SK-N-SH (cell line): ENCODE measurements around the gene CNDP2. TPM values are rescaled to one million over a fixed set of nuclear protein-coding genes. Genes with fewer than 3 reads are reported as not detected.

Source experiments
- CTCF ChIA-PET: fragments of 300-600, 350-600 bp; formaldehyde crosslinking; extraction: SDS; loops from one replicate; lab custom pipeline; 2021; lab: Yijun Ruan, JAX
- POLR2A ChIA-PET: fragments of 350-600 bp; sonication (Branson Sonifier 250); formaldehyde crosslinking; extraction: SDS; loops from one replicate; lab custom pipeline; 2020; ENCODE audit warnings: antibody characterized with exemption, inconsistent platforms; lab: Yijun Ruan, JAX
- DNase-seq: peaks from one replicate; pipeline ENCODE4 v3.0.0; 2012
- H2AFZ ChIP-seq: fragments of 200-600 bp; sonication (generic); 2 replicates; pipeline ENCODE4 v1.8.1; 2016; ENCODE audit warnings: antibody characterized with exemption, mild to moderate bottlenecking, low read depth
- H3F3A ChIP-seq: fragments of 200-600 bp; sonication (generic); replicated peaks from 2 replicates; pipeline ENCODE3; 2016; ENCODE audit warnings: antibody characterized with exemption, mild to moderate bottlenecking; ENCODE audit not compliant: insufficient read depth
- H3K27ac ChIP-seq, 2 experiments: fragments of 200-500 bp in 1 of 2; fragments of 200-600 bp in 1 of 2; sonication (Bioruptor generic) in 1 of 2; sonication (generic), shearing (Covaris generic) in 1 of 2; 2 replicates each; pipeline versions ENCODE4 v1.5.1 to v1.6.1; 2014 to 2016; ENCODE audit warnings: low read depth in 2 of 2, inconsistent platforms in 1 of 2, low read length in 1 of 2, mild to moderate bottlenecking in 1 of 2, mixed read lengths in 1 of 2
- H3K27me3 ChIP-seq: fragments of 200-600 bp; sonication (generic), shearing (Covaris generic); 2 replicates; pipeline ENCODE4 v1.6.1; 2016; ENCODE audit warnings: mixed run types; ENCODE audit not compliant: insufficient read depth
- H3K36me3 ChIP-seq, 2 experiments: fragments of 200-500 bp in 1 of 2; fragments of 200-600 bp in 1 of 2; sonication (Bioruptor generic) in 1 of 2; sonication (generic) in 1 of 2; replicated peaks in 1 of 2; 2 replicates each; pipeline versions ENCODE3 to v1.5.1; 2014 to 2016; ENCODE audit warnings: low read length in 1 of 2, mild to moderate bottlenecking in 1 of 2; ENCODE audit not compliant: insufficient read depth in 2 of 2, control insufficient read depth in 1 of 2
- H3K4me1 ChIP-seq, 2 experiments: fragments of 200-500 bp in 1 of 2; fragments of 200-600 bp in 1 of 2; sonication (Bioruptor generic) in 1 of 2; sonication (generic), shearing (Covaris generic) in 1 of 2; 2 replicates each; pipeline versions ENCODE4 v1.5.1 to v1.6.1; 2014 to 2016; ENCODE audit warnings: low read depth in 1 of 2, low read length in 1 of 2, mixed run types in 1 of 2; ENCODE audit not compliant: insufficient read depth in 2 of 2, control insufficient read depth in 1 of 2
- H3K4me2 ChIP-seq: fragments of 200-600 bp; sonication (generic), shearing (Covaris generic); 2 replicates; pipeline ENCODE4 v1.6.1; 2017; ENCODE audit warnings: mixed run types
- H3K4me3 ChIP-seq, 2 experiments: fragments of 200-500 bp in 1 of 2; fragments of 200-600 bp in 1 of 2; sonication (Bioruptor generic) in 1 of 2; sonication (generic), shearing (Covaris generic) in 1 of 2; 2 replicates each; pipeline versions ENCODE4 v1.5.1 to v1.8.1; 2014 to 2016; ENCODE audit warnings: low read depth in 2 of 2, inconsistent platforms in 1 of 2, low read length in 1 of 2, mild to moderate bottlenecking in 1 of 2, mixed read lengths in 1 of 2, moderate library complexity in 1 of 2
- H3K79me2 ChIP-seq: fragments of 200-600 bp; sonication (generic); 2 replicates; pipeline ENCODE4 v1.8.1; 2017; ENCODE audit warnings: mild to moderate bottlenecking; ENCODE audit not compliant: insufficient read depth
- H3K9ac ChIP-seq: fragments of 200-600 bp; sonication (generic); 2 replicates; pipeline ENCODE4 v1.6.1; 2017; ENCODE audit warnings: mixed run types
- H3K9me2 ChIP-seq: fragments of 200-600 bp; sonication (generic); 2 replicates; pipeline ENCODE4 v1.6.1; 2017; ENCODE audit warnings: mixed run types
- H3K9me3 ChIP-seq: fragments of 200-600 bp; sonication (generic); 2 replicates; pipeline ENCODE4 v1.6.1; 2017; ENCODE audit warnings: mixed run types, mild to moderate bottlenecking, moderate library complexity
- H4K20me1 ChIP-seq: fragments of 200-600 bp; sonication (generic); 2 replicates; pipeline ENCODE4 v1.6.1; 2017; ENCODE audit warnings: mild to moderate bottlenecking, mixed run types; ENCODE audit not compliant: insufficient read depth
- CHD2 ChIP-seq: fragments of 150-350 bp; IDR thresholded peaks from 2 replicates; pipeline ENCODE4 v1.6.1; 2018; ENCODE audit warnings: low read length; ENCODE audit not compliant: partially characterized antibody
- ELF1 ChIP-seq: IDR thresholded peaks from 2 replicates; pipeline ENCODE4 v1.4.0; 2012
- EP300 ChIP-seq, 2 experiments: IDR thresholded peaks; 2 replicates each; pipeline versions ENCODE4 v1.4.0 to v1.6.1; 2012; ENCODE audit warnings: borderline replicate concordance in 1 of 2, low read depth in 1 of 2, low read length in 1 of 2
- EZH2phosphoT487 ChIP-seq: fragments of 200-600 bp; sonication (generic); IDR thresholded peaks from 2 replicates; pipeline ENCODE4 v1.6.1; 2017; ENCODE audit warnings: low read depth, mixed run types, mild to moderate bottlenecking, antibody characterized with exemption, moderate library complexity, borderline replicate concordance
- FOSL2 ChIP-seq: IDR thresholded peaks from 2 replicates; pipeline ENCODE4 v1.4.0; 2012; ENCODE audit warnings: low read depth, mild to moderate bottlenecking, moderate library complexity, borderline replicate concordance
- FOXJ3 ChIP-seq: sonication (generic); formaldehyde crosslinking; IDR thresholded peaks from 2 replicates; pipeline ENCODE4 v1.5.1; 2020; ENCODE audit warnings: mild to moderate bottlenecking, missing genetic modification reagents
- GATA2 ChIP-seq: sonication (generic); formaldehyde crosslinking; IDR thresholded peaks from 2 replicates; pipeline ENCODE4 v1.5.0; 2020; ENCODE audit warnings: mild to moderate bottlenecking, missing genetic modification reagents
- MXI1 ChIP-seq: IDR thresholded peaks from 2 replicates; pipeline ENCODE4 v1.6.1; 2012; ENCODE audit warnings: mild to moderate bottlenecking, low read depth, low read length, improper control_type of control experiment
- NFIC ChIP-seq: IDR thresholded peaks from 2 replicates; pipeline ENCODE4 v1.4.0; 2012; ENCODE audit warnings: borderline replicate concordance
- POLR2AphosphoS5 ChIP-seq: IDR thresholded peaks from 2 replicates; pipeline ENCODE4 v1.6.1; 2012; ENCODE audit warnings: low read depth, low read length
- RCOR1 ChIP-seq: fragments of 150-350 bp; IDR thresholded peaks from 2 replicates; pipeline ENCODE4 v1.6.1; 2017; ENCODE audit warnings: antibody characterized with exemption, low read length
- REST ChIP-seq: IDR thresholded peaks from 2 replicates; pipeline ENCODE4 v1.6.1; 2012; ENCODE audit warnings: mild to moderate bottlenecking, low read depth, low read length, moderate library complexity
- RFX5 ChIP-seq: IDR thresholded peaks from 2 replicates; pipeline ENCODE4 v1.6.1; 2012; ENCODE audit warnings: mild to moderate bottlenecking, improper control_type of control experiment, low read length
- RXRA ChIP-seq: IDR thresholded peaks from 2 replicates; pipeline ENCODE4 v1.4.0; 2012; ENCODE audit warnings: low read depth, mild to moderate bottlenecking, borderline replicate concordance
- SIN3A ChIP-seq: IDR thresholded peaks from 2 replicates; pipeline ENCODE4 v1.6.1; 2012; ENCODE audit warnings: low read depth, mild to moderate bottlenecking, low read length, moderate library complexity, borderline replicate concordance
- TEAD4 ChIP-seq: IDR thresholded peaks from 2 replicates; pipeline ENCODE4 v1.4.0; 2012; ENCODE audit warnings: mild to moderate bottlenecking, borderline replicate concordance; ENCODE audit not compliant: insufficient read depth
- USF1 ChIP-seq: IDR thresholded peaks from 2 replicates; pipeline ENCODE4 v1.4.0; 2012; ENCODE audit warnings: low read depth, borderline replicate concordance
- YY1 ChIP-seq: IDR thresholded peaks from 2 replicates; pipeline ENCODE4 v1.4.0; 2012; ENCODE audit warnings: low read depth, mild to moderate bottlenecking
- WGBS: methylation state at CpG from one replicate; pipeline ENCODE4 v1.1.6; 2017; ENCODE audit warnings: low lambda C conversion rate; 5-methylcytosine and 5-hydroxymethylcytosine counted together
- polyA plus RNA-seq, 3 experiments: library from polyadenylated mRNA; depleted of rRNA; stranded (reverse); fragments of >200 nt; gene quantifications; 2 replicates each; pipeline ENCODE4 v1.2.3, GENCODE V29; 2012
- TF ChIP-seq, protein P1 (sequence below): fragments of 150-350 bp; IDR thresholded peaks from 2 replicates; pipeline ENCODE4 v1.6.1; 2017; ENCODE audit warnings: antibody characterized with exemption, low read length, low read depth, borderline replicate concordance
- TF ChIP-seq, protein P2 (sequence below): fragments of 150-350 bp; IDR thresholded peaks from 2 replicates; pipeline ENCODE4 v1.6.1; 2016; ENCODE audit warnings: mild to moderate bottlenecking, low read depth, low read length
- TF ChIP-seq, protein P3 (sequence below): IDR thresholded peaks from 2 replicates; pipeline ENCODE4 v1.4.0; 2012; ENCODE audit warnings: low read depth, borderline replicate concordance

CNDP2 gene
- polyA plus RNA-seq, 1 of the 3 experiments (the other 2 are of a cell fraction): 78.5 TPM

- WGBS: 27% methylated on average over 10 of the region's 10 CpGs
- Histone ChIP-seq H3K4me2 (no peak overlapping the region), H3K4me1 (no peaks in the 10 kb centered on the region), H3K79me2 (no peaks in the 10 kb centered on the region), H3K9me2 (no peaks in the 10 kb centered on the region), H4K20me1 (no peaks in the 10 kb centered on the region), H3F3A (no peaks in the 10 kb centered on the region), H3K27me3 (peaks cover 90% of the 10 kb centered on the region), H3K36me3 (no peaks in the 10 kb centered on the region), H3K9me3 (no peaks in the 10 kb centered on the region), H3K4me3 (no peak overlapping the region), H3K9ac (no peak overlapping the region), H3K27ac (no peak overlapping the region), H2AFZ (no peak overlapping the region)
- CTCF ChIA-PET: interaction anchor here (1.6 kb wide), 1 partner anchor 10 kb away, joined by 3 read pairs; no protein-coding TSS in a partner anchor
- no peak for DNase-seq
- no peak for TF ChIP-seq RXRA
- TF ChIP-seq MXI1: no peak
- no peak for TF ChIP-seq FOXJ3 (CRISPR knock-in tag)
- TF ChIP-seq USF1: no peak
- no peak for TF ChIP-seq SIN3A
- TF ChIP-seq POLR2AphosphoS5: no peak
- TF ChIP-seq EP300 (IDR thresholded peaks at IDR 0.05; ENCODE audit: borderline replicate concordance in 1 of 2, low read depth in 1 of 2, low read length in 1 of 2): no peak
- TF ChIP-seq CHD2: no peak
- no peak for TF ChIP-seq FOSL2
- TF ChIP-seq, protein P1, sequence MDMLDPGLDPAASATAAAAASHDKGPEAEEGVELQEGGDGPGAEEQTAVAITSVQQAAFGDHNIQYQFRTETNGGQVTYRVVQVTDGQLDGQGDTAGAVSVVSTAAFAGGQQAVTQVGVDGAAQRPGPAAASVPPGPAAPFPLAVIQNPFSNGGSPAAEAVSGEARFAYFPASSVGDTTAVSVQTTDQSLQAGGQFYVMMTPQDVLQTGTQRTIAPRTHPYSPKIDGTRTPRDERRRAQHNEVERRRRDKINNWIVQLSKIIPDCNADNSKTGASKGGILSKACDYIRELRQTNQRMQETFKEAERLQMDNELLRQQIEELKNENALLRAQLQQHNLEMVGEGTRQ: no peak
- no peak for TF ChIP-seq RCOR1
- no peak for TF ChIP-seq NFIC
- TF ChIP-seq YY1: no peak
- POLR2A ChIA-PET: no interaction called here
Observed at GRCh38 chr18:74455386-74455785, 40.8 kb upstream of the CNDP2 start.

- no peaks in the 10 kb centered on the region for H3K36me3 ChIP-seq
- H3K27ac ChIP-seq: no peak overlapping the region
- POLR2A ChIA-PET: no interaction called here
- H3K9ac ChIP-seq: no peak overlapping the region
- CTCF ChIA-PET: no interaction called here
- no peaks in the 10 kb centered on the region for H3K9me2 ChIP-seq
- no peaks in the 10 kb centered on the region for H3K79me2 ChIP-seq
- H3K4me1 ChIP-seq: no peaks in the 10 kb centered on the region
- no peak overlapping the region for H2AFZ ChIP-seq
- H3F3A ChIP-seq: no peaks in the 10 kb centered on the region
- no peaks in the 10 kb centered on the region for H3K9me3 ChIP-seq
- no peak for DNase-seq
- no peak overlapping the region for H3K4me2 ChIP-seq
- WGBS: 9% methylated on average over 7 of the region's 7 CpGs
- H3K4me3 ChIP-seq: no peak overlapping the region
- peaks cover 91% of the 10 kb centered on the region for H3K27me3 ChIP-seq
- no peaks in the 10 kb centered on the region for H4K20me1 ChIP-seq
- TF ChIP-seq, protein P2, sequence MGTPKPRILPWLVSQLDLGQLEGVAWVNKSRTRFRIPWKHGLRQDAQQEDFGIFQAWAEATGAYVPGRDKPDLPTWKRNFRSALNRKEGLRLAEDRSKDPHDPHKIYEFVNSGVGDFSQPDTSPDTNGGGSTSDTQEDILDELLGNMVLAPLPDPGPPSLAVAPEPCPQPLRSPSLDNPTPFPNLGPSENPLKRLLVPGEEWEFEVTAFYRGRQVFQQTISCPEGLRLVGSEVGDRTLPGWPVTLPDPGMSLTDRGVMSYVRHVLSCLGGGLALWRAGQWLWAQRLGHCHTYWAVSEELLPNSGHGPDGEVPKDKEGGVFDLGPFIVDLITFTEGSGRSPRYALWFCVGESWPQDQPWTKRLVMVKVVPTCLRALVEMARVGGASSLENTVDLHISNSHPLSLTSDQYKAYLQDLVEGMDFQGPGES: no peak
- TF ChIP-seq, protein P3, sequence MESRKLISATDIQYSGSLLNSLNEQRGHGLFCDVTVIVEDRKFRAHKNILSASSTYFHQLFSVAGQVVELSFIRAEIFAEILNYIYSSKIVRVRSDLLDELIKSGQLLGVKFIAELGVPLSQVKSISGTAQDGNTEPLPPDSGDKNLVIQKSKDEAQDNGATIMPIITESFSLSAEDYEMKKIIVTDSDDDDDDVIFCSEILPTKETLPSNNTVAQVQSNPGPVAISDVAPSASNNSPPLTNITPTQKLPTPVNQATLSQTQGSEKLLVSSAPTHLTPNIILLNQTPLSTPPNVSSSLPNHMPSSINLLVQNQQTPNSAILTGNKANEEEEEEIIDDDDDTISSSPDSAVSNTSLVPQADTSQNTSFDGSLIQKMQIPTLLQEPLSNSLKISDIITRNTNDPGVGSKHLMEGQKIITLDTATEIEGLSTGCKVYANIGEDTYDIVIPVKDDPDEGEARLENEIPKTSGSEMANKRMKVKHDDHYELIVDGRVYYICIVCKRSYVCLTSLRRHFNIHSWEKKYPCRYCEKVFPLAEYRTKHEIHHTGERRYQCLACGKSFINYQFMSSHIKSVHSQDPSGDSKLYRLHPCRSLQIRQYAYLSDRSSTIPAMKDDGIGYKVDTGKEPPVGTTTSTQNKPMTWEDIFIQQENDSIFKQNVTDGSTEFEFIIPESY: no peak
- TF ChIP-seq GATA2 (no peak), TEAD4 (no peak), POLR2AphosphoS5 (no peak), REST (no peak), FOSL2 (no peak), EZH2phosphoT487 (no peak), ELF1 (no peak), RFX5 (no peak)
Observed at GRCh38 chr18:74456017-74456348, 40.2 kb upstream of the CNDP2 start.
